HG03575 (cell line): Measurements from ENCODE around the gene PITRM1.
"Not testable (repeated sequence)": the region's sequence is repeated elsewhere in the genome, so short reads cannot be mapped to it uniquely, and the experiment has no call there.

Experiments
- ATAC-seq: cut with Tn5 transposase; IDR thresholded peaks from one replicate; pipeline ENCODE4 v1.9.1; 2021; ENCODE audit not compliant: unreplicated experiment, insufficient number of reproducible peaks, low FRiP score; ENCODE audit errors: extremely low read depth

The PITRM1 gene

GRCh38 chr10:3110782-3111620 lies 61.6 kb downstream of the PITRM1 start:
- no peak for ATAC-seq

DNA sequence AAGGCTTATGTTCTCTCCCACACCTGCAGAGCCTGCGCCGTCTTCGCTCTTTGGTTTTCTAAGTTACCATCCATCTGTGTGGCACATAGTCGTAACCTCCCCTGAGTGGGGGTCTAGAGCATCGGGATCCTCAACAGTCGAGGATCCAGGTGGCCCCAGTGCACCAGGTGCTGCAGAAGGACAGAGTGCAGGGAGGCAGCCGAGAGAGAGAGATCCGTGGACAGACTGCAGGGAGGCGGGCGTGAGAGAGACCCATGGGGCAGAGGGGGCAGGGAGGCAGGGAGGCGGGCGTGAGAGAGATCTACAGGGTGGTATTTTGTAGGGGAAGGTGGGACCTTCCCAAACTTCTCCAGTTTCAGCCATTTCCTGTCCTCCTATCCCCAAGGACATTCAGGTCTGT lies 62.9 kb downstream of the PITRM1 start:
- ATAC-seq = no peak

DNA sequence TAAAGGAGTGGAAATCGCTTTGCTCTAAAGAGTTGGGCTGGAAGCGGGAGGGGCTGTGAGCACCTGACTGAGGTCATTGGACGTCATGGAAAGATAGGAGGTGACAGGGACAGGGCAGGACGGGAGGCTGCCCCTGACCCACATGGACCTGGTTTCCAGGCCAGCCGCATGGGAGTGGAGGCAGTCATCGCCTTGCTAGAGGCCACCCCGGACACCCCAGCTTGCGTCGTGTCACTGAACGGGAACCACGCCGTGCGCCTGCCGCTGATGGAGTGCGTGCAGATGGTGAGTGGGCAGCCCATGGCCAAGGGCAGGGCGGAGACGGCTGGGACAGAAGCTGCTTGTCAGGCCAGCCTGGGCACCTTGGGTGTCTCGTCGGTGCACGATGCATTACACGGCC lies 63.4 kb downstream of the PITRM1 start:
- ATAC-seq = no peak

- ATAC-seq = no peak
These were observed 63.9 kb downstream of the PITRM1 start for GRCh38 chr10:3108575-3109105.

DNA sequence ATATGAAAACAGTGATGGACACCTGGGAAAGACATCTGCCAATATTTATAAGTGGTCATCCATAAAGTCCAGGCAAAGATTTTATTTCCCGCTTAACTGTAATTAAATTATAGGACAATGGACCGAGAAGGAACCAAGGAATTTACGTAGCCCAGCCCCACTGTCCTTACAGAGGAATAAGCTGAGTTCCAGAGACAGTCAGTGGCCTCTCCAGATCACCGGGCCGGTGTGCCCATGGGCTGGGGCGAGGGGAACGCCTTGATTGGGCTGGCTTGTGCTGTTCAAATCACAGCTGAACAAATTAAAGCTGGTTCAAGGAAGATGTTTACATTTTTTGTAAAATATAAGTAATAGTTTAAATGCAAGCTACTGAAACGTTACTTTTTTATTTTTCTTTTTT lies 64.5 kb downstream of the PITRM1 start:
- ATAC-seq = no peak

- ATAC-seq = no peak
These were observed 65.1 kb downstream of the PITRM1 start for GRCh38 chr10:3107426-3107961.

DNA sequence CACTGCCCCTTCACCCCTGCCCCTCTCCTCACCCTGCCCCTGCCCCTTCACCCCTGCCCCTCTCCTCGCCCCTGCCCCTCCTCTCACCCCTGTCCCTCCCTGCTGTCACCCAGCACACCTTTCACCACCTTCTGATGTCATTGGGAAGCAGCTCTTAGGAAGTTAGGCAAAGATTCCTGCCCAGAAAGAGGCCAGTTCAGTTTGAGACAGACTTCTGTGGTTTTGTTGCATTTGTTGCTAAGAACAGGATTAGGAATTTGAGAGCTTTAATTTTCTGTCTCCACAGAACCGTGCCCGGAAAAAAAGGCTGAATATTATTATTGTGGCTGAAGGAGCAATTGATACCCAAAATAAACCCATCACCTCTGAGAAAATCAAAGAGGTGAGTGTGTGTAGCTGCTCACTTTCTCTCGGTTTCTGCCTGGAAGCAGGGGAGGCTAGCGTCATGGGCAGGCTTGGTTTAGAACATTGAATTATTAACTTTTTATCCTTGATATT lies 65.6 kb downstream of the PITRM1 start:
- ATAC-seq = no peak

- ATAC-seq = not testable (repeated sequence)
These were observed 66.3 kb downstream of the PITRM1 start for GRCh38 chr10:3106328-3106727.

- ATAC-seq = no peak
These were observed 66.7 kb downstream of the PITRM1 start for GRCh38 chr10:3105905-3106304.

DNA sequence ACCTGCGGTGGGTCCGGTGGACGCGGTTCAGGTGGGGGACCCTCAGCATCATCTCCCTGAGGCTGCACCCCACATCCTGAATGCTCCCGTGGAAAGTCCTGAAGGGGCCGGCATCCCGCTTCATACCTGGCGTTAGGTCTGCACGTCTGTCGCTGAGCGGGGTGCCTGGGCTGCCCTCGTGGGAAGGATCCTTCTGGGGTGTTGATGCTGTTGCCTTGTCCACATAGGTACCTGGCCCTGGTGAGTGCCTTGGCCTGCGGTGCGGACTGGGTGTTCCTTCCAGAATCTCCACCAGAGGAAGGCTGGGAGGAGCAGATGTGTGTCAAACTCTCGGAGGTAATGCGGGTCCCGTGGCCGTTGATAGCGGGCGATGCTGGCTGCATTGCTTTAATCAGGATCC lies 67.4 kb downstream of the PITRM1 start:
- no peak for ATAC-seq

GRCh38 chr10:3104251-3104918 lies 68.2 kb downstream of the PITRM1 start:
- ATAC-seq = no peak

DNA sequence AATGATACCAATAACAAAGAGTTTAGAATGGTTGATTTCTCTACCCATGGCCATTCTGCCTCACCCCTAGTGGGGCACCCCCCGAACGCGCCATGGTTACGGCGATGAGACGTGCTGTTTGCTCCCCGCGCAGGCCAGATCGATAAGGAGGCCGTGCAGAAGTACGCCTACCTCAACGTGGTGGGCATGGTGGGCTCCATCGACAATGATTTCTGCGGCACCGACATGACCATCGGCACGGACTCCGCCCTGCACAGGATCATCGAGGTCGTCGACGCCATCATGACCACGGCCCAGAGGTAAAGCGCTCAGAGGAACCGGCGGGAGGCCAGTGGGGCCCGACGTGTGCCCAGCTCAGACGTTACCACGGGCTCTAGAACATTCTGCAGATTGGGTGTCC lies 68.9 kb downstream of the PITRM1 start:
- ATAC-seq = no peak

- ATAC-seq = no peak
These were observed 69.7 kb downstream of the PITRM1 start for GRCh38 chr10:3102720-3103427.

DNA sequence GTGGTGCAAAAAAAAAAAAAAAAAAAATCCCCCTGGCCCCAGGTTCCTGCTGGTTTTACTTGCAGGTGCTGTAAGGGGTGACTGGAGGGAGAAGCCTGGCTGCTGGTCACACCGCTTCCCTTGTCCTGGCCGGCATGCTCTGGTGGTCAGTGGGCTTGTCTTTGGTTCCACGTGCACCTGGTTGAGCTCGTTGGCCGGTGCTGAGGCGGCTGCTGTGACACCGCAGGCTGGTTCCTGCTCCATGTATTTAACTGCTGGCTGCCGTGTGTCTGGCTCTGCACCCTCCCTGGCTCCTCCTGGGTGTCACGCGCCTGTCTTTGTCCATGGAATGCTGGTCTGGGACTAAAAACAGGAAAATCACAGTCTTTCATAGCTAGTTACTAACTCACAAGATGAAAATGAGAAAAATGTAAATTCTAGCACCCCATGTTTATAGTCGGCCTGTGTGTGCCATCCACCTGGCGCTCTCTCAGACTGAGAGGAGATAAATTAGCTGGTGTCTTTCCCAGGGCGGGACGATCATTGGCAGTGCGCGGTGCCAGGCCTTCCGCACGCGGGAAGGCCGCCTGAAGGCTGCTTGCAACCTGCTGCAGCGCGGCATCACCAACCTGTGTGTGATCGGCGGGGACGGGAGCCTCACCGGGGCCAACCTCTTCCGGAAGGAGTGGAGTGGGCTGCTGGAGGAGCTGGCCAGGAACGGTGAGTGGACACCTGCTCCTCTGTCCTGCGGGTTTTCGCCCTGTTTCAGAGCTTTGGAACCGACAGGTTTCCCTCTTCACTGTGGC lies 71.5 kb downstream of the PITRM1 start:
- no peak for ATAC-seq

DNA sequence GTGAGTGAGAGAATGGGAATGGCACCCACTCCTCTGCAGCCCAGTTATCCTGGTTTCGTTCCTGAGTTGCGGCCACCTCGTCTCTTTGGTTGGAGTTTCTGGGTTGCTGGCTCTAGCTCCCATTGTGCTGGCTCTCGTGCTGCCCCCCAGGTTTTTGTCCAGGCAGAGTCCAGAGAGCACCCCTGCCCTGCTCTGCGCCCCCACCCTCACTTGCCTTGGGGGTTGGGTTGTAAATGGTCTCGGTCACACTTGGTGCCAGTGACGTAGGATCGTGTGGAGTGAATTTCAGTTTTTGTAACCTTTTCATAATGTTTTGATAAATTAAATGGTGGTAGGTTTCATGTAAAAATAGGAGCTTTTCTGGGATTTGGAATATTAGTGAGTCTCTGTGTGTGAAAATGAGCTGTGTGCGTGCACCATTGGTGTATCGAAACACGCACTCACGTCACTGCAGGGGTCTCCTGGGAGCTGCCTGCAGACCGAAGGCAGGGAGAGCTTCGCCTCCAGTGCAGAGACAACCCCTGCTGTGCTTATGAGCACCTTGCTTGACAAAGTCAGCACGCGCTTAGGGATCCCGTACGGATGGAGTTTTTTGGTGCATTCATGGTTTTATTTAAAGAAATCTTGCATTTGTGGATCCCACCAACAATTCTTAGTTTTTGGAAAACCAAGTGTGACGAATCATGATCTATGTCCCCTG lies 72.3 kb downstream of the PITRM1 start:
- no peak for ATAC-seq

DNA sequence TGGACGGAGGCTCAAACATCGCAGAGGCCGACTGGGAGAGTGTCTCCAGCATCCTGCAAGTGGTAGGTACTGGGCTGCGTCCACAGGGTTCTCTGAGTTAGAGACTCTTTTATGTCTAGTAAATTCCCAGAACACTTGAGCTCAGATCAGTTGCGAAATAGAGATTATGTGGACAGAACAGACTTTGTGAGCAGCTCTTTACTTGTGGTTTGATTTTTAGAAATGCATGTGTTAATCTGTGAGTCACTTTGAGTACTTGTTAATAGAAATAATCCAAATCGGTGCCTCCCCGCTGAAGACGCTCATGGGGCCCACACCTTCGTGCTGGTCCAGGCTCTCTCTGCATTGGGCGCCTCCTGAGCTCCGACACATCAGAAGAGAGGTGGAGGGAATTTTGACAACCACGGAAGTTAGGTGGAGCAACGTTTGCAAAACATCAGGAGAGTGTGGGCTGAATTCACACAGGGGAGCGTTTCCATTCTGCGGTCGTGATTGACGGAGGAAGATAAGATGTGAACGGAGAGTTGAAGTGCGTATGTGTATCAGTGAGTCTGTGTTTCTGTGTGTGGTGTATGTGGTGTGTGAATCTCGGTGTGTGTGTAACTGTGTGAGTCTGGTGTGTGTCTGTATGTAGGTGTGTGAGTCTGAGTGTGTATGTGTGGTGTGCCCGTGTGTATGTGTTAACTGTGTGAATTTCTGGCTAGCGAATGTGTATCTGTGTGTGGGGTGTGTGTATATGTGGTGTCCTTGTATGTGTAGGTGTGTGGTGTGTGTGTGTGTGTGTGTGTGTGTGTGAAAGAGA lies 73.1 kb downstream of the PITRM1 start:
- ATAC-seq = no peak

DNA sequence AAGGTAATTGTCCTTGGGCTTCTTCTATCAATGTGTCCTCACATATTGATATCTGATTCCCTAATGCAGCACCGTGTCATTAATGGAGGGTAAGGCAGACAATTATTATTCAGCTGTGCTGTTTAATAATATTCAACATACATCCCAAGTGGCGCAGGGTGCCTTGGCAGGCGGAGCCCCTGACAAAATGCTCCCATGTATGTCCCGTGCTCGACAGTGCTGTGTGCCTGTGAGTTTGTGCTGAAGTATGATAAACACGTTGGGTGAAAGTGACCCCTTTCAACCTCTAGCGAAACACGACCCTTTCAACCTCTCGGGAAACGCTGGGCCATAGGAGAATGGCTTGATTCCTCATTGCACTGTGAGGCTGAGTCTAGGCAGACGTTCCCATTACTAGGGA lies 73.9 kb downstream of the PITRM1 start:
- no peak for ATAC-seq
